Measurements from ENCODE around the gene GALNT14.

DNA sequence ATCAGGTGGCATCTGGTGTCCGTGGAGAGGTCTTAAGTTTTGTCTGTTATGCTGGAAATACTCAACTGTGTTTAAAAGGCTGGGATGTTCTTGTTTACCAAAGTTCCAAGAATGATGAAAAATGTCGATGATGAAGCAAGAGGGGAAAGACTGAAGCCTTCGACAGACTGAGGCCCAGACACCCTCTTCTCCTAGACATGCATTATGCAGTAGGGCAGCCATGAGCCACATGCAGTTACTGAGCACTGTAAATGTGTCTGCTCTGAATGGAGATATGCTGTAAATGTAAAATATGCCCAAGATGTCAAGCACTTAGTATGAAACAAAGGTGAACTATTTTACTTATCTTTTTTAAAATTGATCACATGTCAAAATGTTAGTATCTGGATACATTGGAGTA is 163.1 kb downstream of the GALNT14 start:
- no peak for TF ChIP-seq ZNF607 (CRISPR knock-in tag; IDR thresholded peaks at IDR 0.05; ENCODE audit: borderline replicate concordance)
- TF ChIP-seq, protein P1, sequence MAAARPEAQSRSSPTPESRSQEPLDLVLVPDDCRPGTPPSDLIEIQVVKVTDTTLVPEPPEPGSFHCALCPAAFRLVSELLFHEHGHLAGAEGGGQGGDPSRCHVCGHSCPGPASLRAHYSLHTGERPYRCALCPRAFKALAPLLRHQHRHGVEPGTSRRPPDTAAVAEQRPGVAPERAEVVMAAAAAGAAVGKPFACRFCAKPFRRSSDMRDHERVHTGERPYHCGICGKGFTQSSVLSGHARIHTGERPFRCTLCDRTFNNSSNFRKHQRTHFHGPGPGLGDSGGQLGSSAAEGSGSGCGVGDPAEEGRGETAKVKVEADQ (CRISPR knock-in tag; IDR thresholded peaks at IDR 0.05; ENCODE audit: borderline replicate concordance) = no peak
- TF ChIP-seq, protein P2, sequence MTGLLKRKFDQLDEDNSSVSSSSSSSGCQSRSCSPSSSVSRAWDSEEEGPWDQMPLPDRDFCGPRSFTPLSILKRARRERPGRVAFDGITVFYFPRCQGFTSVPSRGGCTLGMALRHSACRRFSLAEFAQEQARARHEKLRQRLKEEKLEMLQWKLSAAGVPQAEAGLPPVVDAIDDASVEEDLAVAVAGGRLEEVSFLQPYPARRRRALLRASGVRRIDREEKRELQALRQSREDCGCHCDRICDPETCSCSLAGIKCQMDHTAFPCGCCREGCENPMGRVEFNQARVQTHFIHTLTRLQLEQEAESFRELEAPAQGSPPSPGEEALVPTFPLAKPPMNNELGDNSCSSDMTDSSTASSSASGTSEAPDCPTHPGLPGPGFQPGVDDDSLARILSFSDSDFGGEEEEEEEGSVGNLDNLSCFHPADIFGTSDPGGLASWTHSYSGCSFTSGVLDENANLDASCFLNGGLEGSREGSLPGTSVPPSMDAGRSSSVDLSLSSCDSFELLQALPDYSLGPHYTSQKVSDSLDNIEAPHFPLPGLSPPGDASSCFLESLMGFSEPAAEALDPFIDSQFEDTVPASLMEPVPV (CRISPR knock-in tag; IDR thresholded peaks at IDR 0.05) = no peak
